Activated CD4-positive, alpha-beta T cell treated with anti-CD3 and anti-CD28 coated beads for 4 hours (primary cell): ENCODE measurements around the gene CRABP1.

Experiments used
- DNase-seq, 2 donors: peaks; one replicate each; pipeline ENCODE4 v3.0.0-alpha.2; 2020

CRABP1 gene

GRCh38 chr15:78319588-78319987 lies 20.6 kb upstream of the CRABP1 start:
- no peak for DNase-seq

- DNase-seq = no peak
These were observed 20.0 kb upstream of the CRABP1 start for GRCh38 chr15:78320183-78320582.

- no peak for DNase-seq
These were observed 19.0 kb upstream of the CRABP1 start for GRCh38 chr15:78321041-78321570.

DNA sequence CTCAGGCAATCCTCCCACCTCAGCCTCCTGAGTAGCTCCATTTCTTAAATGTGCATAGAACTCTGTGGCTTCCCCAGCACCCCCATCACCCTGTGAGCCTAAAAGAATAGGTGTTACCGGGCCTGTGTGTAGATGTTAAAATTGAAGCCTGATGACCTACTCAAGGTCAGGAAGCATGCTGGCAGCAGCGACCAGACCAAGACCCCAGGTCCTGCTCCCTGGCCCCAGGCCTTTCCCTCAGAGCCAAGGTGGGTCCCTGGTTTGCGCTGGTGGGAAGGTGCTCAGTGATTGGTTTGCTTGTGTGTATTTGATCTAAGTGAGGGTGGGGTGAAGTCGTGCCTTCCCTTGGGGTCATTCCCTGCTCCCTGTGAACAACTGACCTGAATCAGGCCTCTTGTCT lies 18.4 kb upstream of the CRABP1 start:
- no peak for DNase-seq

DNA sequence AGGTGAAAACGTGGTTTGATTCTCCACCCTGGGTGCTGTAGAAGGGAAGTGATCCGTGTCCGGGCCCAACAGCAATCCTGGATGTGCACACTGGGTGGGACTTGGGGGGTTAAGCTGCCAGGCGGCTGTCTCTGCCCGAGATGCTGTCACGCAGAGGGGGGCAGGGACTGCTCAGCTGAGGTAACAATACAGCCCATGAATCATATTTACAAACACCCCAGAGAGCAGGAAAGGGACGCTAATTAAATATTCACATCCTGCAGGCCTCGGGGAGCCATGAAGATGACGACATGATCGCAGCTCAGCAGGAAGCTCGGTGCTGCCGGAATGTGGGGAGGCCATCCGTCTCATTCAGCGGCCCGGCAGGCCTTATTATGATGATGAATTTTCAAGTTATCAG lies 17.9 kb upstream of the CRABP1 start:
- no peak for DNase-seq

DNA sequence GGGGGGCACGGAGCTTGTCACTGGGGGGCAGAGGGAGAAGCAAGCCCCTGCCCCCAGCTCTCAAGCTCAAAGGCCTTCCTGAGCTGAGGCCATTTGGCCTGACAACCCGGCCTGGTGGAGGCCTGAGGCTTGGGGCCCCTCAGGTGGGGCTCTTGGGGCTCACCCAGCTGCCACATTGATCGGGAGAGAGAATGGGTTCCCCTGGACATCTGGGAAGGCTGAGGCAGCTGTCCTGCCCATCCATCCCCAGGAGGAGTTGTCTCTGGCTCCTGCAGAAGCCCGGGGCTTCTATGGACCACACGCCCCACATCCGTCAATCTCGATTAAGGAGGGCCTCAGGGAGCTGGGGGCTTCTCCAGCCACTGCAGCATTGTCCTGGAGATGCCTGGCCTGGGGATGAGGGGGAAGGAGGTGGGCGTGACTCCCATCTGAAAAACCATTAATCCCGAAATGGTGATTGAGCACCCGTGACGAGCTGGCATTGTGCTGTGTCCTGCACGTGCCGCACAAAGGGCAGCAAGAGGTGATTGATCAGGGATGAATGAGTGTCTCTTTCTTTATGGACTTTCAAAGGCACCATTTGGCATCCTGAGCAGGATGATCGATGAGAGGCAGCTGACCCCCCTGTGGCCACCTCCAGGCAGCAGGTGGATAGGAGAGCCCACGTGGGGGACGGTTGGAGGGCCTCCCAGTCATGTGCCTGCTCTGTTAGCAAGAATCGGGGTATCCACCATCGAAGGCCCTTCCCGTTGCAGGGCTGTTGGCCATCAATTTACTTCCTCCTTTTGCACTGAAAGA lies 17.2 kb upstream of the CRABP1 start:
- no peak for DNase-seq

DNA sequence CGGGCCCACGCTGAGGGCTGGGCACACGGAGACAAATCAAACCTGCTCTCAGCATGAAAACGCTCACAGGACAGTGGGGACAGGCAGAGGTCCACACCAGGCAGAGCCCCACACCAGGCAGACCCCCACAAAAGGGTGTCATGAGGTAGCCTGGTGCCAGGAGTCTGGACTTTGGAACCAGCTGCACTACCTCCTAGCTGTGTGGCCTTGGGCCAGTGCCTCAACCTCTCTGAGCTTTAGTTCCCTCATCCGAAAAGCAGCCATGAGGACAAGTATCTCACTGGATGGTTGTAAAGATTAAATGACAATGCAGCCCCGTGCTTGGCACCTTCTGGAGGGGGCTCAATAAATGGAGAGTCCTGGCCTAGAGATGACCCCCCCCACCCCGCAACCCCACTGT lies 16.5 kb upstream of the CRABP1 start:
- no peak for DNase-seq

GRCh38 chr15:78324144-78324543 lies 16.0 kb upstream of the CRABP1 start:
- no peak for DNase-seq

DNA sequence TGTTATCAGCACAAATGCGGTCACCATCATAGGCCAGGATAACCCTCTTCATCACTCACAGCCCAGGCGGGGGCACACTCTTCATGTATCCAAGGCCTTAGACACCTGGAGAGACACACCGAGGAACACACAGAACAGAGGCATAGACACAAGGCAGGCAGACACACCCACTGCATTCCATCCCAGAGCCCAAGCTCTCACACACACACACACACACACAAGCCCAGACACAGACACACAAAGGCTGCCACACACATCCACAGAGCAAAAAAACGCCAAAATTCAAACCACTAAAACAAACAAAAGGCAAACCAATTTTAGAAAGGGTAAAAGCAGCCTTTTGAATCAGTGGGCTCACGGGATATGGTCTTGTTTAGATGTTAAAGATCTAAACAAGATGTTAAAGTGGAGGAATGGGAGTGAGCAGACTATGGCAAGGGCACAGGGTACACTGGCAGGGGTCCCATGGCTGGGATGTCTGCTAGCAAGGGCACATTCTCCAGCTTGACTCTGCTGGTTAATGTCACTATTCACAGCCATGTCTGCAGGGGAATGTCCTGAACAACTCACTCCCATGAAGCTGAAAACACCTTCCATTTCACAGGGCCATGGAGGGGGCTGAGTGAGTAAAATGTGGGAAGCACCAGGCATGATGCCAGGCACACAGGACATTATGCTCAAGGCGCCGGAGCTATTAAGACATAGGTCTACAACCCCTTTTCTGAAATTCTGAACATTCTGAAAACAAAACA lies 14.9 kb upstream of the CRABP1 start:
- no peak for DNase-seq

DNA sequence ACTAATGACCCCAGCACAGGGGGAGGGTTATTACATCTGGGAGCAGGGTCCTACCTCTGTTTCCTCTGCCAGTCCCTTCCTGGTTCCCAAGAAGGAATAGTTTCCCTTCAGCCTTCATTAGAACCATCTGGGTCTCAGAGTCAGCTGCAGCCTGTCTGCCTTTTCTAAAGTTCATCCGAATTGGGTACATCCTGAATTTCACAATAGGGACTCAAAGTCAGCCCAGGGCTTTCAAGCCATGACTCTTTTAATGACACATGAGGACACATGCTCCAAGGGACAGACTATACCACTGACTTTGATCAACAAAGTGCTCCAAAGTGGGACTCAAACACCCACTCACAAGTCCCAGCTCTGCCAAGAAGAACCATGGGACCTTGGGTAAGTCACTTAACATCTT lies 12.7 kb upstream of the CRABP1 start:
- DNase-seq = no peak

- DNase-seq = no peak
These were observed 10.5 kb upstream of the CRABP1 start for GRCh38 chr15:78329625-78330024.

DNA sequence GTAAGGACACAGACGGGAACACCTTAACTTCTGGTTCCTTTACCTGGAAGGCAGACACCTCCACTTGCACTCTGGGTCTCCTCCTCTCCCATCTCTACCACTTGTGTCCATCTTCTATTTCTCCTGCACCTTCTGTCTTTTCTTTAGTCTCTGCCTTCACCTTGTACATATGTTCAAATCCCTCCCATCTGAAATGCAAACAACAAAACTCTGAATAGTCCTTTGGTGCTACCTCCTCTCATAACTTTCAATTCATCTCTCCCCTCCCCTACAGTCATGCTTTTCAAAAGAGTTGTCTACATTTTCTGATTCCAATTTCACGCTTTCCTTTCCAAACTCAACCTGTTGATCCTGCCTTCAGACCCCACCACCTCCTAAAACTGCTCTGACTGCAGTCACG lies 5.3 kb upstream of the CRABP1 start:
- no peak for DNase-seq

- DNase-seq = no peak
These were observed 4.2 kb upstream of the CRABP1 start for GRCh38 chr15:78335985-78336384.

- no peak for DNase-seq
These were observed 1.4 kb upstream of the CRABP1 start for GRCh38 chr15:78338781-78339180.

DNA sequence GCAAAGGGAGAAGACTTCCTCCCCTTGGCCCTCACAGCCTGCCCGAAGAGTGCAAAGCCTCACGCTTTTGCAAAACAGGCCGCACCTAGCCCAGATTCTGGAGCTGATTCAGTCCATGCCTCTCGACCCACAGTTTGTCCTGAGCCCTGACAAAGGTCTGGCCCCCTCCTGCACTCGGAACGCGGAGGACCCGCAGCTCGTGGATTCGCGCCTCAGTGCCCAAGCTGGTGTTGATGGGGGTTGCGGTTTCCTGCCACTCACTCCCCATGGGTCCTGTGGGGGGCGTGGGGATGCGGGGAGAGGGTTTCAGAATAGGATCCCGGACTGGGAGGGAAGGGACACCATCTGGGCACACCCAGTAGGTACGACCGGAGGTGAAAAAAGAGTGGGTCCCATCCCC lies 594 bp upstream of the CRABP1 start:
- no peak for DNase-seq

DNA sequence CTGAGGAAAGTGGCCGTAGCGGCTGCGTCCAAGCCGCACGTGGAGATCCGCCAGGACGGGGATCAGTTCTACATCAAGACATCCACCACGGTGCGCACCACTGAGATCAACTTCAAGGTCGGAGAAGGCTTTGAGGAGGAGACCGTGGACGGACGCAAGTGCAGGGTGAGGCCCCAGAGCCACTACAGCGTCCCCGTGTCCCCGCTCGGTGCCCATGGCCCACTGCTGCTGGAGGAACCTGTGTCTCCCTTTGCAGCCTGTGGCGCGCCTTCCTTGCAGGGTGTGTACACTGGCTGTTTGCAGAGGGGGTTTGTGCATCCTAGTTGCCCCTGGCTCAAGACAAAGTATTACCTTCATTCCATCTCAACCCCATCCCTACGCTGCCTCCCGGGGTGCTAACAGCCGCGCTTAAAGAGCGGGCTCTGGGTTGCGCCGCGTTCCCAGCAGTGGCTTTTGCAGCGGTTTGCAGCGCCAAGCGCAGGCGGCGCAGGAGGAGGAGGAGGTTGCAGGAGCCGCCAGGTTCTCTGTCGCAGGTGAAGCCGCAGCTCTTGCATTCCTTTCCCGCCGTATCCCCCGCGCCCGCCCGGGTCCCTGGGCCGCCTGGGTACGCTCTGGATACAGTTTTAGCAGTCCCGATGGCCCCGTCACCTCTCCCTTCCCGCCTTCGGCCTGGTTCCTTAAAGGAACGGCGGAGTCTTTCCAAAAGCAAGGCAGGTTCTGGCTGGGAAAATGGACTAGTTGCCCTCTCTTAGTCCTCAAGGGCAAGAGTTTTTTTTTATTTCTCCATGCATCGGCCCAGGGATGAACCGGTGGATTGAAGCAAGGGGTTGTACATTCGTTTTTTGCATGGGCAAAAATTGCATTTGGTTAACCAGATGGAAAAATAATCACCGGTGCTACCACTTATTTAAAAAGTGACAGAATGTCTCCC lies 1.2 kb downstream of the CRABP1 start:
- no peak for DNase-seq

GRCh38 chr15:78342021-78342420 lies 1.9 kb downstream of the CRABP1 start:
- DNase-seq = no peak

GRCh38 chr15:78343276-78344060 lies 3.3 kb downstream of the CRABP1 start:
- DNase-seq = no peak

- DNase-seq = no peak
These were observed 5.4 kb downstream of the CRABP1 start for GRCh38 chr15:78345396-78346125.

- no peak for DNase-seq
These were observed 7.7 kb downstream of the CRABP1 start for GRCh38 chr15:78347586-78348543.
